ENCODE measurements around the gene MYO15B.

The MYO15B gene

GRCh38 chr17:75672011-75672410, 84.4 kb downstream of the MYO15B start:
- DNase-seq, result no peak

- DNase-seq, result no peak
Measured at GRCh38 chr17:75673487-75673886, 85.9 kb downstream of the MYO15B start.
